Amniotic epithelial cell (primary cell): ENCODE results near the gene TUBGCP6.
"Not testable (repeated sequence)": the region's sequence is repeated elsewhere in the genome, so short reads cannot be mapped to it uniquely, and the experiment has no call there.

ENCODE experiments used
- DNase-seq: peaks from one replicate; pipeline ENCODE4 v3.0.0-alpha.2; 2010; ENCODE audit warnings: low read depth

Gene TUBGCP6

DNA sequence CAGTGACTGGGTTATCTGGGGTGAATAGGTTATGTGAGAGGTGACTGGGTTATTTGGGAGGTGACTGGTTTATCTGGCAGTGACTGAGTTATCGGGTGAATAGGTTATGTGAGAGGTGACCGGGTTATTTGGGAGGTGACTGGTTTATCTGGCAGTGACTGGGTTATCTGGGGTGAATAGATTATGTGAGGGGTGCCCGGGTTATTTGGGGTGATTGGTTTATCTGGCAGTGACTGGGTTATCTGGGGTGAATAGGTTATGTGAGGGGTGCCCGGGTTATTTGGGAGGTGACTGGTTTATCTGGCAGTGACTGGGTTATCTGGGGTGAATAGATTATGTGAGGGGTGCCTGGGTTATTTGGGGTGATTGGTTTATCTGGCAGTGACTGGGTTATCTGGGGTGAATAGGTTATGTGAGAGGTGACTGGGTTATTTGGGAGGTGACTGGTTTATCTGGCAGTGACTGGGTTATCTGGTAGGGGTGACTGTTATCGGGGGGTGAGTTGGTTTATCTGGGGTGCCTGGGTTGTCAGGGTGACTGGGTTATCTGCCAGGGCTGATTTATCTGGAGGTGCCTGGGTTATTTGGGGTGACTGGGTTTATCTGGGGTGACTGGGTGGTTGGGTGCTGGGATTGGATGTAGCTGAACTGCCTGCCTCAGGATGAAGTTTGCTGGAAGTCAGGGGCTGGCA, 76.2 kb downstream of the TUBGCP6 start:
- DNase-seq = not testable (repeated sequence)

DNA sequence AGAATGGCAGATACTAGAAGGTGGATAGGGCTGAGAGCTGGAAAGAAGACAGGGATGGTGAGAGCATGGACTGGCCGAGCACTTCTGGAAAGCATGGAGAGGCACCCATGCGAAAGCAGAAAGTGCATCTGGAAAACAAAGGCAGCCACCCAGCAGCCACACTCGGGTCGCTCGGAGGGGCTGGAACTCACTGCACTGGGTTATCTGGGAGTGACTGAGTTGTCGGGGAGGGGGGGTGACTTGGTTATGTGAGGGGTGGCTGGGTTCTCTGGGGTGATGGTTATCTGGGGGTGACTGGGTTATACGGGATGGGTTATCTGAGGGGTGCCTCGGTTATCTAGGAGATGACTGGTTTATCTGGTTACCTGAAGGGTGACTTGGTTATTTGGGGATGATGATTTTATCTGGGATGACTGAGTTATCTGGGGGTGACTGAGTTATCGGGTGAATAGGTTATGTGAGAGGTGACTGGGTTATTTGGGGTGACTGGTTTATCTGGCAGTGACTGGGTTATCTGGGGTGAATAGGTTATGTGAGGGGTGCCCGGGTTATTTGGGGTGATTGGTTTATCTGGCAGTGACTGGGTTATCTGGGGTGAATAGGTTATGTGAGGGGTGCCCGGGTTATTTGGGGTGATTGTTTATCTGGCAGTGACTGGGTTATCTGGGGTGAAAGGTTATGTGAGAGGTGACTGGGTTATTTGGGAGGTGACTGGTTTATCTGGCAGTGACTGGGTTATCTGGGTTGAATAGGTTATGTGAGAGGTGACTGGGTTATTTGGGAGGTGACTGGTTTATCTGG, 76.9 kb downstream of the TUBGCP6 start:
- no peak for DNase-seq
